Measurements from ENCODE around the gene MEGF11. TPM values are rescaled to one million over a fixed set of nuclear protein-coding genes. Genes with fewer than 3 reads are reported as not detected.

MEGF11 gene
- total RNA-seq, 1 donor from 2014 or later: 0.06 TPM

- Histone ChIP-seq H3K36me3 (no peaks in the 10 kb centered on the region), H3F3A (ENCODE audit: low read depth) (peaks cover 7% of the 10 kb centered on the region), H3K9ac (no peak overlapping the region), H4K20me1 (ENCODE audit: low read depth) (no peaks in the 10 kb centered on the region), H3K4me2 (no peak overlapping the region), H3K4me3 (no peak overlapping the region), H3K4me1 (peaks cover 10% of the 10 kb centered on the region), H3K9me3 (ENCODE audit: low read depth) (no peaks in the 10 kb centered on the region), H3K27me3 (no peaks in the 10 kb centered on the region), H3K27ac (no peak overlapping the region), H2AFZ (replicated peaks) (no peak overlapping the region), H3K79me2 (ENCODE audit: low read depth) (no peaks in the 10 kb centered on the region)
- no peak overlapping the region for H3K27ac Mint-ChIP-seq
- H3K9me3 Mint-ChIP-seq: no peaks in the 10 kb centered on the region
- TF ChIP-seq EZH2 (IDR thresholded peaks at IDR 0.05) (no peak), CTCF (IDR thresholded peaks at IDR 0.05) (no peak), EZH2phosphoT487 (IDR thresholded peaks at IDR 0.05) (no peak)
- peaks cover 2% of the 10 kb centered on the region for H3K36me3 Mint-ChIP-seq
- H3K4me3 Mint-ChIP-seq: no peak overlapping the region
- DNase-seq (ENCODE audit: low spot score): no peak
- H3K27me3 Mint-ChIP-seq (ENCODE audit: insufficient read depth, low read depth): peaks cover 16% of the 10 kb centered on the region
- peaks cover 17% of the 10 kb centered on the region for H3K4me1 Mint-ChIP-seq
These were observed 23.6 kb downstream of the MEGF11 start for GRCh38 chr15:66229790-66230465.

DNA sequence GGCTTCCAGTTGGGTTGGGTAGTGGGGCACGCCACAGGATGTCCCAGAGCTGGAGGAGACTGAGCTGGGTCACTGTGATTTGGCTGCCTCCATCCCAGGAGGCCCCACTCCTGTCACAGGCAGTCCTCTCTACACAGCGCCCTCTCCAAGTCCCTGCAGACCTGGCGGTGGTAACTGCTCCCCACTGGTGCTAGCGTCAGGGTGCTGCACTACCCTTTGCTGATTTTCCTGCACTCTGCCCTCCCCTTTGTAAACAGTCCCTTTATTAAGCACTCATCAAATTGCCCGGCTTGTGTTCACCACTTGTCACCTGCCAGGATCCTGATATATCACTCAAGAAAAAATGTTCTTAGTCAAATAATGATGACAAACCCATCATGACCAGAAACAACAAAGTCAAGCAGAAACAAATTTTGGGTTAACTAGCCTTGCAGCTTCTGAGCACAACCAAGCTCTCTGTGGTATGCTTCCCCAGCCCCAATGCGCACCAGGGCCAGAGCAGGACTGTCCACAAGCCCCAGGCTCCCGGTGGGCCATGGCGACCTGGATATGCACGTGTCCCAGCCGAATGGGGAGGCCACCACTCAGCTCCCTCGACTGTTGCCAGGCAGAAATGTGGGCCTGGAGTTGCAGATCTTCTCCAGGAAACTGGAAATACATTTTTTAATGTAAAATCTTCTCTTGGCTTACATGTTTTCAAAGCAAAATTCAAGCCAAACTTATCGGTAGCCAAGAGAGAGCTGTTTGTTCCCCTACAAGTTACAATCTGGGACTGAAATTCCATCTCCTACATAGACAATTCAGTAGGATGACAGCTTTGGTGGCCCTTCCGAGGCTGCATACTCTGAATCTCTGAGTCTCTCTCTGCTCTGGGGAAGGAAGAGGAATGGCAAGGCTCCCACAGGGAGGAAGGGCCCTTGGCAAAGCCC, 24.5 kb downstream of the MEGF11 start:
- no peak for TF ChIP-seq EZH2phosphoT487 (IDR thresholded peaks at IDR 0.05)
- no peak for TF ChIP-seq EZH2 (IDR thresholded peaks at IDR 0.05)
- no peak for TF ChIP-seq CTCF (IDR thresholded peaks at IDR 0.05)
- Histone ChIP-seq H3K4me3 (no peak overlapping the region), H4K20me1 (ENCODE audit: low read depth) (no peaks in the 10 kb centered on the region), H3K79me2 (ENCODE audit: low read depth) (no peaks in the 10 kb centered on the region), H3F3A (ENCODE audit: low read depth) (peaks cover 7% of the 10 kb centered on the region), H3K9ac (no peak overlapping the region), H3K36me3 (no peaks in the 10 kb centered on the region), H2AFZ (replicated peaks) (no peak overlapping the region), H3K4me2 (no peak overlapping the region), H3K27ac (no peak overlapping the region), H3K9me3 (ENCODE audit: low read depth) (no peaks in the 10 kb centered on the region), H3K4me1 (peaks cover 10% of the 10 kb centered on the region), H3K27me3 (no peaks in the 10 kb centered on the region)
- Mint-ChIP-seq H3K27ac (no peak overlapping the region), H3K9me3 (no peaks in the 10 kb centered on the region), H3K27me3 (ENCODE audit: insufficient read depth, low read depth) (peaks cover 15% of the 10 kb centered on the region), H3K4me1 (peaks cover 17% of the 10 kb centered on the region), H3K4me3 (no peak overlapping the region), H3K36me3 (peaks cover 2% of the 10 kb centered on the region)
- DNase-seq (ENCODE audit: low spot score): no peak

- Histone ChIP-seq H3K9ac (no peak overlapping the region), H3K4me2 (no peak overlapping the region), H3K27me3 (no peaks in the 10 kb centered on the region), H3K9me3 (ENCODE audit: low read depth) (no peaks in the 10 kb centered on the region), H2AFZ (replicated peaks) (no peak overlapping the region), H3K27ac (no peak overlapping the region), H3K36me3 (no peaks in the 10 kb centered on the region), H4K20me1 (ENCODE audit: low read depth) (no peaks in the 10 kb centered on the region), H3K4me1 (peaks cover 9% of the 10 kb centered on the region), H3F3A (ENCODE audit: low read depth) (peaks cover 5% of the 10 kb centered on the region), H3K79me2 (ENCODE audit: low read depth) (no peaks in the 10 kb centered on the region), H3K4me3 (no peak overlapping the region)
- H3K4me3 Mint-ChIP-seq: no peak overlapping the region
- TF ChIP-seq EZH2 (IDR thresholded peaks at IDR 0.05) (no peak), CTCF (IDR thresholded peaks at IDR 0.05) (no peak), EZH2phosphoT487 (IDR thresholded peaks at IDR 0.05) (no peak)
- H3K4me1 Mint-ChIP-seq: peaks cover 13% of the 10 kb centered on the region
- peaks cover 15% of the 10 kb centered on the region for H3K27me3 Mint-ChIP-seq (ENCODE audit: insufficient read depth, low read depth)
- no peak for DNase-seq (ENCODE audit: low spot score)
- no peak overlapping the region for H3K27ac Mint-ChIP-seq
- peaks cover 2% of the 10 kb centered on the region for H3K36me3 Mint-ChIP-seq
- H3K9me3 Mint-ChIP-seq: no peaks in the 10 kb centered on the region
These were observed 26.8 kb downstream of the MEGF11 start for GRCh38 chr15:66226736-66227135.

Data from neural progenitor cell (in vitro differentiated cells).